GM12892 (cell line): Measurements from ENCODE around the gene CAMTA1.

Experiments used
- DNase-seq: peaks from one replicate; pipeline ENCODE4 v3.0.0; 2011; ENCODE audit not compliant: insufficient read length
- FAIRE-seq: peaks from 2 replicates; lab custom pipeline; 2011; peaks lifted over from hg19 to GRCh38; lab: Jason Lieb, UNC
- POLR2A ChIP-seq: IDR thresholded peaks from 2 replicates; pipeline ENCODE4 v1.6.1; 2011; ENCODE audit warnings: low read depth, low read length, control low read depth
- POLR2AphosphoS5 ChIP-seq: IDR thresholded peaks from 2 replicates; pipeline ENCODE4 v1.6.1; 2011; ENCODE audit warnings: low read depth, low read length, control low read depth
- TAF1 ChIP-seq: IDR thresholded peaks from 2 replicates; pipeline ENCODE4 v1.6.1; 2011; ENCODE audit warnings: low read depth, mild to moderate bottlenecking, control low read depth, low read length, borderline replicate concordance

CAMTA1 gene

DNA sequence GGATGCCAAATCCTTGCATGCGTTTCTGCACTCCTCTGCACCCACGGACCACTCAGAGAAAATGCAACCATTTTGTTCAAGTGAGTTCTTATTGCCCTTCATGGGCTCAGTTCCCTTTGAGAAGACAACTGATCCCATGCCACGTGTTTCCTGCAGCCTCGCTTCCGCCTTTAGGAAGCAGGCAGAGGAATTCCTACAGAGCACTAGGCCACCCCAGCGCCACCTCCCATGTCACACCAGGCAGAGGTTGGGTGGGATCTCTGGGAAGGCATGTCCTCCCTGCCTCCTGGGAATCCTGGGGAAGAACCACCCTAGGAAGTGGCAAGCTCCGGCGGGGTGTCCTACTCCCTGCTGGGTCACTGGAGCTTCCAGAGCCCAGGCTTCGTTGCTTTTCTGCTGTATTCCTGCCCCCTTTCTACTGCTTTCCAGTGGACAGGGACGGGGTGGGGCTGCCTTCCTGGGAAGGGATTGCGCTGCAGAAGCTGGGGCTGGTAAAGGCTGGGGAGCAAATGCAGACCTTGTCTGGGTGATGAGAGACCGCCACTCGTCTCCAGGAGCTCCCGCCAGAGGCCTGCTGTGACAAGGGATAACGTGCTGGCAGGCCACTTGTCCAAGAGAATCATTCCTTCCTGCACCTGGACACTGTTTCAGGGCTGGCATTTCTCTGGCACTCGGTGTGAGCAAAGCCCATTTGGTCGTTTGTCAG lies 507.6 kb downstream of the CAMTA1 start:
- FAIRE-seq = no peak
- no peak for TF ChIP-seq POLR2AphosphoS5
- TF ChIP-seq POLR2A = no peak
- TF ChIP-seq TAF1 = no peak
- DNase-seq = no peak

DNA sequence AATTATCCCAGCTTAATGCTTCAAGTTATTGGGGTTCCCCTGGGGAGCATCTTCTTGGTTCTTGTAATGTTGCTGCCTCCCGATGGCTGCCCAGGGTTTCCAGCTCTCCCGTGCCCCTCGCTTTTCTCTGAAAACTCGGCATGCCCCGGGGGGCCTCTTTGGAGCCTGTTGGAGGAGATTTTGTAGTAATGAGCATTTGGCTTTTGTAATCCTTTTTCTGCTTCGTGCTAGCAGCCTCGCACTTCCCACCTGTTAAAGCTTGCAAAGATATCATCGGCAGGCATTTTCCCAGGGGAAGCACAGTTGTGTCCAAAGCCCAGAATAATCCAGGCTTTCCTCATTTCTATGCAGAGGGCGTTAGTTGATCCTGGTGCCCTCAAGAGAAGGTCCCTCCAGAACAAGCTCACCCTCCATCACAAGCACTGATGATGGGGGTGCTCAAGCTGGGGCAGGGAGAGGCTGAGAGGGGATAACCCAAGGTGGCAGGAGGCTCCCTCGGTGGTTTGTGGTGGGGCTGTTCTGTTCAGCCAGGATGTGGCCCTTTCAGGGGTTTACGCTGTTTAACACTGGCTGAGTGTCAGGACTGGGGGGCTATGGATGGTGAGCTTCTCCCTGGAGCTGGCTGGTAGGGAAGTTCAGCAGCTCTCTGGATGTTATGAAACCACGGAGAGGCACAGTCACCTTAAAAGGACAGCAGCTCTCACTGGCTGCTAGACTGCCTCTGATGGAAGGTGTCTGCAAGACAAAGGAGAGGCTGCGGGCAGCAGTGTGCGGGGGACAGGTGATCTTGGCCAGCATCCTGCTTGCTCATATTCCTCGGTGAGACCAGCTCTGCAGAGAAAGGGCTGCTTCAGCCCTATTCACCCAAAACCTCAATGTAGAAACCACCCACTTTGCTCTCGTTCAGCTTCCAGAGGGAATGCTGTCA lies 508.7 kb downstream of the CAMTA1 start:
- TF ChIP-seq POLR2AphosphoS5 = no peak
- TF ChIP-seq TAF1 = no peak
- no peak for TF ChIP-seq POLR2A
- no peak for FAIRE-seq

DNA sequence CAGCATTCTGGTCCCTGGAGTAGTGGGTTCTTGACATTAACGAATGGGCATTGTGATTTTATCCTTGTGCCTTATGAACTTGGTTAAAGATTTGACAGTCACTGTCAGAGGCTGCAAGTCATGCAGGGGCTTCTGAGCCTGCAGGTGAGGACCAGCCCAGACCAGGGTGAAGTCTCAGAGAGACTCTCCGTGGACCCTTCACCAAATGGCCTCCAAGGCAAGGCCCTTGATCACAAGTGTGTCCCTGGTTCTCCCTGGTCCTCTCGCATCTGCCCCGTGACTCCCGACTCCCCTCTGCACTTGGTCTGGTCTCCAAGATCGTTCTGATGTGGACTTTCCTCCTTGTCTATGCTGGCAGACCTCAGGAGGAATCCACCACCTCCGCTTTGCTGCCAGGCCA lies 509.4 kb downstream of the CAMTA1 start:
- no peak for FAIRE-seq
- DNase-seq = no peak
- no peak for TF ChIP-seq POLR2AphosphoS5
- no peak for TF ChIP-seq TAF1
- no peak for TF ChIP-seq POLR2A

More for the DNA sequence above, 508.7 kb downstream of the CAMTA1 start:
- DNase-seq = no peak

DNA sequence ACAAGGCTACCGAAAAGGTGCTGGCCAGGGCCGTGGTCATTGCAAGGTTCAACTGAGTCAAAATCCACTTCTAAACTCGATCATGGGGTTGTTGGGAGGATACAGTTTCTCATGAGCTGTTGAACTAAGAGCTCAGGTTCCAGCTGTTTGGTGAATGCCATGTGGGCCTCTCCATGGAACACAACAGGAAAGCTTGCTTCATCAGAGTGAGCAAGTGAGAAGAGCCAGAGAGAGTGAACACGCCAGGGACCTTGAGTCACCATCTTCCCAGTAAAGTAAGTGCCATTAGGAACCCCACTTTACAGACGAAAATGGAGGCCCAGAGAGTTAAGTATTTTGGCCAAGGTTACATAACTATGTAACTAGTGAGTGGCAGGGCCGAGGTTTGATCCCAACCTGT lies 510.7 kb downstream of the CAMTA1 start:
- no peak for TF ChIP-seq POLR2A
- no peak for TF ChIP-seq TAF1
- TF ChIP-seq POLR2AphosphoS5 = no peak
- FAIRE-seq = no peak

DNA sequence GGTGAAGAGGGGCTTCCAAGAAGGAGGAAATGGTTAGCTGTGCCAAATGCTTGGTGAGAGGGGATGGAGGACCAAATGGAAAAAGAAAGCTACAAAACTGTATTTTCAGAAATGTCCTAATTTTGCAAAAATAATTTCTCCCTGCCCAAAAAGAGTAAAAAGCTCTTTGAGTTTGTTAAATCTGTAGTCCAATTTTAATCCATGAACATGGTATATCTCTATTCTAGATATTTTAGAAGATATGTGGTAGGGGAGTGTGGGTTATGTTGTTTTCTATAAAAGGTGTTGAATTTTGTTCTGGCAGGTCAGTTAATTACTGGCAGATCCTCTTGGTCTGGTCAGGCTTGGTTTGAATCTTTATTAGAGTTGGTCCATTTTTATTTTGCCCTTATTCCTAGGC lies 511.7 kb downstream of the CAMTA1 start:
- FAIRE-seq (no peak), DNase-seq (no peak)
- TF ChIP-seq TAF1 (no peak), POLR2A (no peak), POLR2AphosphoS5 (no peak)

More for the DNA sequence above, 510.7 kb downstream of the CAMTA1 start:
- no peak for DNase-seq

DNA sequence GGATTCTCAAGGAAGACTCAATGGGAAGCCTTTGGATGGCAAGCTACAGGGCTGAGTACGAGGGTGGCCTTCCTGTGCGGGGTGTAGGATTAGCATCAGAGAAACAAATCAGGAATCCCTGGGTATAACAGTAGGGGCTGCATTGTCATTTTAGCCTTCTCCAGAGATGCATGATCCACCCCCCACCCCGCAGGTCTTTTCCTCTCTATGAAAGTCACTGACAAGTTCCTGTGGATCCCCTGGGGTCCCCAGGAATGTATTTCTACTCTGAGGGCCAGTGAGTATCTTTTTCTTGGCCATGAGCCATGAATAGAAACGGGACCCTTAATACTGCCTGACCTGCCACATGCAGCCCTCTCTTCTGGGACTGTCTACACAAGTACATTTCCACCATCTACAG lies 512.9 kb downstream of the CAMTA1 start:
- FAIRE-seq (no peak), DNase-seq (no peak)
- TF ChIP-seq TAF1 = no peak
- TF ChIP-seq POLR2A = no peak
- no peak for TF ChIP-seq POLR2AphosphoS5

DNA sequence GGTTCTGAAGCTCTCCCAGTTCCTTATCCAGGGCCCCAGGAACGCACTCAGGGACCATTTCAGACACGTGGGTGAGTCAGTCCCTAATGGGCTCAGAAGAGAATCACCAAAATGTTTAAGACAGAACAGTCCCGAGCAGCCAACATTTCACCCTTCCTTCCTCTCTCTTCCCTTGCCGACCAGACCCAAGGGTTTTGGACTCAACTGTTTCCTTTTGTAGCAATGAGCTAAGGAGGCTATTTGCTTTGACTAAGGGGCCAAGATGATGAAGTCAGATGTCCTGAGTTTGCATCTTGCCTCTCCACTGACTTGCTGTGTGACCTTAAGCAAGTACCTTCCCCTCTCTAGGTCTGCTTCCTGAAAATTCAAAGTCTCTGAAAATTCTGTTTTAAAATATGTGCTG lies 513.5 kb downstream of the CAMTA1 start:
- no peak for FAIRE-seq
- DNase-seq = no peak

DNA sequence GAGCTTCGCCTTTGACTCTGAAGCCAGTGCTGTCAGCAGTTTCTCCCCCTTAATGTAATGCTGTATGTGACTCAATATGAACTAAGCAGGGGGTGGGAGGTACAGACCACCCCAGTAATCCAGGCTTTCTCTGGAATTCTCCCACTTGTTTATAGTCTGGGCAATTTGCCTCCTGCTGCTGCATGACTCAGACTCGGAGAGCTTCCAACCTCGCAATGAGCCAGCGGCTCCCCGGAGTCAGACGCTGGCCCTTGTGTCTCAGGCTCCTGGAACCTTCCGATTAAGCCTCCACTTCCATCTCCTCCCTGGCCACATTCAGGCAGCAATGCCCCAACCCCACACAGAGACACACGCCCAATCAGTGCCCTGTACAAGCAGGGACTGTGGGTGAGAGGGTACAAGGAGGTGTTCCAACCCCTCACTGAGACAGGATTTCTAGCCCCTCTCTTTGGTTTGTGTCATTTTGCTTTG lies 514.1 kb downstream of the CAMTA1 start:
- FAIRE-seq (no peak), DNase-seq (no peak)
- TF ChIP-seq POLR2AphosphoS5 (no peak), TAF1 (no peak), POLR2A (no peak)

More for the DNA sequence above, 513.5 kb downstream of the CAMTA1 start:
- TF ChIP-seq TAF1 = no peak
- no peak for TF ChIP-seq POLR2A
- TF ChIP-seq POLR2AphosphoS5 = no peak

DNA sequence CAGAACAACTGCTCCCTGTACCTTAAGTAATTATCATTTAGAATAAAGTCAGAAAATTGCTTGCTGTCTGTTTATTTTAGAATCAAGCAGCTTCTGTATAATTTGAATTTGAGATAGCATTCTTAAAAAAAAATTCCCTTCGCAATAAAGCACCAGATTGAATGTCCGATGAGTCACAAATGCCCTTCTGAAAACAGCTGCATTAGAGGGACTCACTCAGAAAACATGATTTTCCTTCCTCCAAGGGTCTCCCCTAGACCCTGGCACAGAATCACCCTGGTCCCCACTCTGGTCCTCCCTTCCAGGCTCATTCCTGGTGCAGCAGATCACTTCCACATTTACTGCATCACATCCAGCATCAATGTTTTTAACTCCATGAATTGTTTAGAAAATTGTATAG lies 514.7 kb downstream of the CAMTA1 start:
- DNase-seq (no peak), FAIRE-seq (no peak)
- no peak for TF ChIP-seq POLR2AphosphoS5

DNA sequence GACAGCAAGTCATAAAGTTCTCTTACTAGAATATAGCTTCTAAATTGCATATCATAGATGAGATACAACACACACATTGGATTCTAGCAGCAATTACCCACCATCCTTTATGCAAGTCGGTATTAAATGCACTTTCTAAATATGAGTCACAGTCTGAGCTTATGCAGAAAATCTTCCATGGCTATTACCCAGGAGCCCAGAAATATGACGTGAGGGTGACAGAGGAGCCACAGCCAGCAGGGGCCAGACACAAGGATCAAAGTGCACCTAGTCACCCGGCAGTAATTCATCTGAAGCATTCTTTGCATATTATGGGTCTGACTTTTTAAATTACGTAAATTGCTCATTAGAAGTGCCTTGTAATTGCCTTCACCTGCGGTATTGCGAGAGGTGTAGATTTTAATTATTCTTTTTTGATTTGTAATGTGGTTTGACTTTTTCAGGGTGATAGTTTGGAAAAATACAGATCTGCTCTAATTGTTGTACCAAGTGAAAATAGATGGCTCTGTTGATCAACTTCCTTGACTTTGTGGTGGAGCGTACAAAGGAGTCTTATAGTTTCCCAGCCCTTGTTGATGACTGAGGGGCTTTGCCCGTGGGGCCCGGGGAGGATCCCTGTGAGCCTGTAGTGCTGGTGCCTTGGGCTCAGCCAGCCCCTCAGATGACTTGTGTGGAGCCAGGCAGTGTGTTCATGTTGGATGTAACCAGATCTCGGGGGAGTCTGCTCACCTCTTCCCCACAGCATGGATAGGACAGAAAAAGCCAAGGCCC lies 515.8 kb downstream of the CAMTA1 start:
- DNase-seq (no peak), FAIRE-seq (no peak)
- no peak for TF ChIP-seq POLR2AphosphoS5
- TF ChIP-seq TAF1 = no peak
- no peak for TF ChIP-seq POLR2A

DNA sequence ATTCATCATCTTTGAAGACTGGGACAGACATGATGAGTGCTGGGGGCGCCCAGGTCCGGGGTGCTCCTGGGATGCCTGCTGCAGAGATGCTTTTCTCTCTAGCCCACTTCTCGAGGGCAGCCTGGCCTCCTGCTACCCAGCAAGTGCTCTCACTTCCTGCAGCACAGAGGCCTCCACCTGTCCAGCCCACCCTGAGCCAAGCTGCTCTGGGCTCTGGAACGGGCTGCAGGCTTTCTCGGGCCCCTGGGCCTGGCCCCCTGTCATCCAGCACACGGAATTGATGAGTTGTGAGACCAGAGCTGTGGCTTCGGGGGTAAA lies 516.4 kb downstream of the CAMTA1 start:
- FAIRE-seq (no peak), DNase-seq (no peak)
- TF ChIP-seq TAF1 = no peak
- TF ChIP-seq POLR2A = no peak
- TF ChIP-seq POLR2AphosphoS5 = no peak
